ENCODE data around the gene PFDN6. TPM values are rescaled to one million over a fixed set of nuclear protein-coding genes. Genes with fewer than 3 reads are reported as not detected.
"Not testable (repeated sequence)": the region's sequence is repeated elsewhere in the genome, so short reads cannot be mapped to it uniquely, and the experiment has no call there.

Gene PFDN6
- total and polyA plus RNA-seq, 9 of the 15 experiments (the other 6 are each of a cell fraction or from before 2014, with no cell fraction given): 6.8 to 475 (median 216) TPM

- H3K9me3 ChIP-seq (replicated peaks; ENCODE audit: control insufficient read depth, insufficient read depth, low read depth, low read length); H3K4me3 ChIP-seq; H3K27ac ChIP-seq (ENCODE audit: extremely low read depth, low read depth, low read length); BruUV-seq (replicated peaks); H4K20me1 ChIP-seq (replicated peaks; ENCODE audit: control insufficient read depth, insufficient read depth, low read length); POLR2A ChIA-PET; H3K4me2 ChIP-seq (ENCODE audit: insufficient read depth, low read length); FAIRE-seq; intact Hi-C loops (cut with micrococcal nuclease); H3K27me3 ChIP-seq (ENCODE audit: control insufficient read depth in 2 of 2, insufficient read depth in 2 of 2, low read length in 2 of 2); CTCF ChIA-PET (ENCODE audit: low intra/inter-chr PET ratio); H2AFZ ChIP-seq (ENCODE audit: low read depth, low read length); H3K9ac ChIP-seq (ENCODE audit: insufficient read depth in 1 of 2, low read depth in 2 of 2, low read length in 2 of 2); ATAC-seq; H3K9me1 ChIP-seq (ENCODE audit: control insufficient read depth, insufficient read depth, low read length); DNase-seq (ENCODE audit: extremely low read depth in 1 of 4, low spot score in 3 of 4); in situ Hi-C loops (cut with MboI): not testable (repeated sequence)
- TF ChIP-seq C11orf30 (IDR thresholded peaks at IDR 0.05; ENCODE audit: low read depth) (peak; percentile 70), MAFK (IDR thresholded peaks at IDR 0.05; ENCODE audit: low read length) (peak; percentile 7; the same call in 1 of the 2 replicates), MAFG (tag; conservative IDR thresholded peaks at IDR 0.05) (peak; percentile 78), ZNF316 (IDR thresholded peaks at IDR 0.05) (peak; percentile 76)
- peaks cover 72% of the 10 kb centered on the region for H3K36me3 ChIP-seq (ENCODE audit: control insufficient read depth, insufficient read depth, low read length)
- H3K4me1 ChIP-seq (replicated peaks in 1 of 2; ENCODE audit: control insufficient read depth in 2 of 2, insufficient read depth in 2 of 2, low read length in 2 of 2): peaks cover 11 to 19% of the 10 kb centered on the region in 2 experiments; a peak in 4 of 5 replicates
- WGBS (ENCODE audit: insufficient coverage, low coverage, missing lambda C conversion rate): 85% methylated on average over 4 of the region's 4 CpGs
- H3K79me2 ChIP-seq (ENCODE audit: control insufficient read depth, insufficient read depth, low read length): peaks cover 32% of the 10 kb centered on the region
Measured at GRCh38 chr6:33285214-33285613, 4.2 kb upstream of the PFDN6 start.

DNA sequence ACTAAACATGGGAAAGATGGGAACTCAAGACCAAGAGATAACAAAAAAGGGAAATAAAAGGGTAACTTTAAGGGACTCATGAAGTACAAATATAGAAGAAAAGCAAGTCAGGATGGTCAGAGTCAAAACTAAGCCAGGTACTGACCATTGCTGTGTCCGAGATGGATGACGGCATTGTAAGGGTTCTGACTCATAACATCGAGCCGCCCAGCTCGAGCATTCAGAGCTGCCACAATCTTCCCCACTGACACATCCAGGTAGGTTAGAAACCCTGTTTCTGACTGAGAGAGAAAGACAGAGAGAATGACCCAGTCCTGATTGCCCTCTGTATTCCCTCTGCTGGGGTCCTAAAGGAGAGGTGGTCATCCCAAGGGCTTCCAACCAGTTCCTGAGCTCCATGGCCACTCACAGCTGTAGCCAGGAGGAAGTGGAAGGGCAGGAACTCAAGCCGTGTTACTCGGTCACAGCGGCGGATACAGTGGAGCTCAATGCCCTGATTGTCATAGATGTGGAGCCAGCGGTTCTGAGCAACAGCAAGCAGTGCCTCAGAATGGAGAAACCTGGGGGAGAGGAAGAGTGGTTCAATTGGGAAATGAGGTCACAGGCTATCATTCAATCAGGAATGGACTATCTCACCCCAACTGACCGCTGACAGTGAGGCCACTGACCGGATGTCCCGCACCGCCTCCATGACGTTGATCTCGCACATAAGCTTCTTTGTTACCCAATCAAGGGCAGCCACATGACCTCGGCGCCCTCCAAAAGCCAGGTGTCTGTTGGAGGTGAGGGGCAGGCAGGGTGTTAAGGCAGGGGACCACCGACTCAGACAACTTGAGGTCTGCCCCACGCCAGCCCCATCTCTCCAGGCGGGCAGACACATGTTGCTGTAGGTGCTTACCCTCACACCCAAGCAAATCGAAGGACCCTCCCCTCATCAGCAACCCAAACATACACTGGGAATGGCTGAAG lies 2.2 kb upstream of the PFDN6 start:
- Histone ChIP-seq H2AFZ (ENCODE audit: low read depth, low read length) (no peak overlapping the region), H3K4me3 (peak overlapping the region; percentile 76; the same call in 1 of the 2 replicates), H3K9me3 (replicated peaks; ENCODE audit: control insufficient read depth, insufficient read depth, low read depth, low read length) (no peaks in the 10 kb centered on the region), H3K9ac (ENCODE audit: insufficient read depth in 1 of 2, low read depth in 2 of 2, low read length in 2 of 2) (peak overlapping the region; percentile 65 to 91; a peak in 3 of 4 replicates), H3K27me3 (ENCODE audit: control insufficient read depth in 2 of 2, insufficient read depth in 2 of 2, low read length in 2 of 2) (no peaks in the 10 kb centered on the region), H4K20me1 (replicated peaks; ENCODE audit: control insufficient read depth, insufficient read depth, low read length) (no peaks in the 10 kb centered on the region), H3K27ac (ENCODE audit: extremely low read depth, low read depth, low read length) (no peak overlapping the region), H3K9me1 (ENCODE audit: control insufficient read depth, insufficient read depth, low read length) (no peaks in the 10 kb centered on the region), H3K4me1 (replicated peaks in 1 of 2; ENCODE audit: control insufficient read depth in 2 of 2, insufficient read depth in 2 of 2, low read length in 2 of 2) (peaks cover 13 to 19% of the 10 kb centered on the region in 2 experiments; a peak in 4 of 5 replicates), H3K79me2 (ENCODE audit: control insufficient read depth, insufficient read depth, low read length) (peaks cover 45% of the 10 kb centered on the region), H3K36me3 (ENCODE audit: control insufficient read depth, insufficient read depth, low read length) (peaks cover 72% of the 10 kb centered on the region), H3K4me2 (ENCODE audit: insufficient read depth, low read length) (no peak overlapping the region)
- ChIA-PET CTCF (ENCODE audit: low intra/inter-chr PET ratio) (no interaction called here), POLR2A (interaction anchor here (0.6 to 7.1 kb wide), 3 partner anchors 10 to 67 kb away, joined by 4 to 90 read pairs (median 4); partner anchors contain the start of gene B3GALT4)
- intact Hi-C loops (cut with micrococcal nuclease): no loop called here
- in situ Hi-C loops (cut with MboI): no loop called here
- no TSS peak for BruUV-seq (replicated peaks)
- TF ChIP-seq ZNF695 (CRISPR knock-in tag; IDR thresholded peaks at IDR 0.05) (no peak), RBFOX2 (IDR thresholded peaks at IDR 0.05; ENCODE audit: low read depth, low read length) (peak; percentile 55)
- WGBS (ENCODE audit: insufficient coverage, low coverage, missing lambda C conversion rate): 95% methylated on average over 21 of the region's 22 CpGs
- no peak for ATAC-seq
- no peak for DNase-seq (ENCODE audit: extremely low read depth in 1 of 4, low spot score in 3 of 4)
- no peak for FAIRE-seq

Data from K562 (cell line).